A549 (cell line): ENCODE data around the gene DUSP7. TPM values are rescaled to one million over a fixed set of nuclear protein-coding genes. Genes with fewer than 3 reads are reported as not detected.
A peak's percentile ranks its signal among the peaks of the same experiment; 100 is the strongest.

Source experiments
- ATAC-seq, 2 experiments: fragments of 200-7000 bp in 1 of 2; fragments of >200 bp in 1 of 2; cut with Nextera tagmentation in 1 of 2; cut with Tn5 transposase in 1 of 2; 3 replicates each; pipeline versions ENCODE4 v1.8.0 to v1.9.1; 2018 to 2020; ENCODE audit warnings: mild to moderate bottlenecking in 1 of 2, moderate library complexity in 1 of 2
- CTCF ChIA-PET: fragments of 300-600 bp; sonication (Branson Sonifier 250); formaldehyde crosslinking; extraction: SDS; loops from one replicate; lab custom pipeline; 2021; ENCODE audit warnings: antibody characterized with exemption, inconsistent platforms; lab: Yijun Ruan, JAX
- POLR2A ChIA-PET: fragments of 350-600 bp; formaldehyde crosslinking; extraction: SDS; loops from one replicate; lab custom pipeline; 2021; ENCODE audit warnings: antibody characterized with exemption, inconsistent platforms; lab: Yijun Ruan, JAX
- DNase-seq, 2 experiments: peaks; one replicate each; pipeline versions ENCODE4 v3.0.0 to v3.0.0-alpha.2; 2011 to 2016; ENCODE audit warnings: low read depth in 1 of 2, low spot score in 1 of 2
- FAIRE-seq: peaks from 2 replicates; lab custom pipeline; 2011; peaks lifted over from hg19 to GRCh38; lab: Jason Lieb, UNC
- H3K27ac ChIP-seq, 2 experiments: fragments of >200 bp; sonication (Bioruptor Twin); formaldehyde crosslinking; 3 replicates each; pipeline ENCODE4 v1.5.1; 2016 to 2017
- H3K4me1 ChIP-seq: fragments of >200 bp; sonication (Bioruptor Twin); formaldehyde crosslinking; 3 replicates; pipeline ENCODE4 v1.6.1; 2016
- H3K4me2 ChIP-seq: fragments of >200 bp; sonication (Bioruptor Twin); formaldehyde crosslinking; 3 replicates; pipeline ENCODE4 v1.6.1; 2016
- H3K4me3 ChIP-seq: fragments of >200 bp; sonication (Bioruptor Twin); formaldehyde crosslinking; 3 replicates; pipeline ENCODE4 v1.5.1; 2016
- H3K9me3 ChIP-seq: fragments of >200 bp; sonication (Bioruptor Twin); formaldehyde crosslinking; 3 replicates; pipeline ENCODE4 v1.6.1; 2016
- BCL3 ChIP-seq: fragments of >200 bp; sonication (Bioruptor Twin); formaldehyde crosslinking; IDR thresholded peaks from 3 replicates; pipeline ENCODE4 v1.6.1; 2016
- E2F6 ChIP-seq: IDR thresholded peaks from 2 replicates; pipeline ENCODE4 v1.6.1; 2012; ENCODE audit warnings: low read depth, borderline replicate concordance
- EHF ChIP-seq: fragments of 250-450 bp; sonication (Bioruptor Pico); IDR thresholded peaks from 2 replicates; pipeline ENCODE4 v1.5.0; 2020; ENCODE audit warnings: mild to moderate bottlenecking
- ESRRA ChIP-seq: fragments of 150-350 bp; IDR thresholded peaks from 2 replicates; pipeline ENCODE4 v1.6.1; 2014; ENCODE audit warnings: mild to moderate bottlenecking, low read length, borderline replicate concordance
- FOSL2 ChIP-seq, 2 experiments: fragments of 450-650 bp in 1 of 2; fragments of >200 bp in 1 of 2; sonication (Bioruptor Twin) in 1 of 2; formaldehyde crosslinking; IDR thresholded peaks; 2 replicates each; pipeline versions ENCODE4 v1.5.0 to v1.6.1; 2016 to 2020; ENCODE audit warnings: mild to moderate bottlenecking in 1 of 2, moderate library complexity in 1 of 2
- FOXS1 ChIP-seq: fragments of 250-450 bp; sonication (Bioruptor Pico); IDR thresholded peaks from 2 replicates; pipeline ENCODE4 v1.5.0; 2020; ENCODE audit warnings: mild to moderate bottlenecking, moderate library complexity
- GATA3 ChIP-seq: IDR thresholded peaks from 2 replicates; pipeline ENCODE4 v1.6.1; 2012; ENCODE audit warnings: borderline replicate concordance
- HDAC2 ChIP-seq: fragments of 200-600 bp; sonication (generic); IDR thresholded peaks from 2 replicates; pipeline ENCODE4 v1.6.1; 2016
- HES2 ChIP-seq: fragments of >200 bp; sonication (Bioruptor Twin); formaldehyde crosslinking; IDR thresholded peaks from 2 replicates; pipeline ENCODE4 v1.6.1; 2016
- HOXA7 ChIP-seq: fragments of 250-450 bp; sonication (Bioruptor Pico); IDR thresholded peaks from 2 replicates; pipeline ENCODE4 v1.5.0; 2020; ENCODE audit warnings: mild to moderate bottlenecking, moderate library complexity
- KDM1A ChIP-seq: fragments of 200-600 bp; sonication (generic); IDR thresholded peaks from 2 replicates; pipeline ENCODE4 v1.6.1; 2016; ENCODE audit warnings: low read depth, mild to moderate bottlenecking
- KDM5A ChIP-seq: fragments of 200-600 bp; sonication (generic); IDR thresholded peaks from 2 replicates; pipeline ENCODE4 v1.6.1; 2016; ENCODE audit warnings: antibody characterized with exemption, mild to moderate bottlenecking
- MYC ChIP-seq: IDR thresholded peaks from 2 replicates; pipeline ENCODE4 v1.6.1; 2012; ENCODE audit warnings: mild to moderate bottlenecking, inconsistent platforms, low read length, improper control_type of control experiment, borderline replicate concordance
- PBX3 ChIP-seq: IDR thresholded peaks from 2 replicates; pipeline ENCODE4 v1.6.1; 2012
- RAD21 ChIP-seq, 2 experiments: fragments of >200 bp in 1 of 2; sonication (Bioruptor Twin) in 1 of 2; formaldehyde crosslinking in 1 of 2; IDR thresholded peaks in 1 of 2; conservative IDR thresholded peaks in 1 of 2; 2 replicates in 1 of 2; 3 replicates in 1 of 2; pipeline ENCODE4 v1.6.1; 2012 to 2018; ENCODE audit warnings: inconsistent platforms in 1 of 2
- SMC3 ChIP-seq: fragments of >200 bp; sonication (Bioruptor Twin); formaldehyde crosslinking; IDR thresholded peaks from 3 replicates; pipeline ENCODE4 v1.6.1; 2018; ENCODE audit warnings: inconsistent platforms
- TFCP2L1 ChIP-seq: fragments of 250-450 bp; sonication (Bioruptor Pico); IDR thresholded peaks from 2 replicates; pipeline ENCODE4 v1.5.0; 2021; ENCODE audit warnings: mild to moderate bottlenecking
- ZFP36 ChIP-seq: fragments of 450-650 bp; IDR thresholded peaks from 2 replicates; pipeline ENCODE4 v1.6.1; 2014; ENCODE audit warnings: borderline replicate concordance; ENCODE audit not compliant: partially characterized antibody
- ZNF302 ChIP-seq: fragments of 250-450 bp; sonication (Bioruptor Pico); IDR thresholded peaks from 2 replicates; pipeline ENCODE4 v1.9.0; 2021; ENCODE audit warnings: inconsistent platforms, mild to moderate bottlenecking, moderate library complexity
- ZSCAN20 ChIP-seq: fragments of 250-450 bp; sonication (Bioruptor Pico); IDR thresholded peaks from 2 replicates; pipeline ENCODE4 v1.8.0; 2022; ENCODE audit warnings: mild to moderate bottlenecking, moderate library complexity
- WGBS: methylation state at CpG from one replicate; pipeline ENCODE4 v1.1.6; 2017; ENCODE audit errors: missing lambda C conversion rate; 5-methylcytosine and 5-hydroxymethylcytosine counted together
- polyA plus RNA-seq, 4 experiments: library from polyadenylated mRNA; depleted of rRNA in 3 of 4; stranded (reverse); fragments of >200 nt; fragmentation: RNase III in 1 of 4; extraction: RNeasy Plus Mini Kit Qiagen cat#74134 plus additional on column Dnase treatment in 1 of 4; gene quantifications; 2 replicates in 3 of 4; 3 replicates in 1 of 4; pipeline ENCODE4 v1.2.3, GENCODE V29; 2011 to 2017

The DUSP7 gene
- polyA plus RNA-seq, 2 of the 4 experiments (the other 2 are of a cell fraction), result 4.4 to 4.8 TPM

GRCh38 chr3:52038227-52038626 lies 18.1 kb downstream of the DUSP7 start:
- H3K27ac ChIP-seq, result no peak overlapping the region; a peak in 1 of 6 replicates
- DNase-seq (no peak), FAIRE-seq (no peak), ATAC-seq (no peak)
- ChIA-PET POLR2A (no interaction called here), CTCF (interaction anchor here (1.0 to 2.6 kb wide), 3 partner anchors 14 to 47 kb away, joined by 3 to 11 read pairs (median 4); no protein-coding TSS in a partner anchor)
- H3K9me3 ChIP-seq, result no peaks in the 10 kb centered on the region
- 73% methylated on average over 5 of the region's 6 CpGs for WGBS
- H3K4me2 ChIP-seq, result no peak overlapping the region
- no peak for TF ChIP-seq HES2
- no peak for TF ChIP-seq TFCP2L1 (CRISPR knock-in tag)
- no peaks in the 10 kb centered on the region for H3K4me1 ChIP-seq
- H3K4me3 ChIP-seq, result no peak overlapping the region

- Histone ChIP-seq H3K4me3 (no peak overlapping the region), H3K4me2 (no peak overlapping the region), H3K9me3 (no peaks in the 10 kb centered on the region), H3K27ac (no peak overlapping the region), H3K4me1 (no peaks in the 10 kb centered on the region)
- no peak for FAIRE-seq
- ChIA-PET POLR2A (no interaction called here), CTCF (interaction anchor here (0.6 to 2.6 kb wide), 10 partner anchors 9 to 199 kb away, joined by 3 to 11 read pairs (median 4); no protein-coding TSS in a partner anchor)
- TF ChIP-seq E2F6 (no peak), KDM5A (no peak), SMC3 (no peak), FOSL2 (IDR thresholded peaks at IDR 0.05) (no peak), FOSL2 (CRISPR knock-in tag; IDR thresholded peaks at IDR 0.05) (no peak), RAD21 (conservative IDR thresholded peaks at IDR 0.05 in 1 of 2, IDR thresholded peaks at IDR 0.05 in 1 of 2) (no peak), ZFP36 (no peak), ESRRA (no peak), ZNF302 (CRISPR knock-in tag) (no peak)
- no peak for DNase-seq
- no peak for ATAC-seq
- 80% methylated on average over 1 of the region's 4 CpGs for WGBS
Measured at GRCh38 chr3:52037291-52037690, 19.1 kb downstream of the DUSP7 start.

- POLR2A ChIA-PET, result no interaction called here
- Histone ChIP-seq H3K4me2 (no peak overlapping the region), H3K9me3 (no peaks in the 10 kb centered on the region), H3K4me3 (no peak overlapping the region), H3K4me1 (no peaks in the 10 kb centered on the region), H3K27ac (no peak overlapping the region)
- FAIRE-seq, result no peak
- CTCF ChIA-PET, result interaction anchor here (0.6 to 2.6 kb wide), 9 partner anchors 11 to 243 kb away, joined by 3 to 11 read pairs (median 4); no protein-coding TSS in a partner anchor
- TF ChIP-seq RAD21 (conservative IDR thresholded peaks at IDR 0.05 in 1 of 2, IDR thresholded peaks at IDR 0.05 in 1 of 2) (0 out of 5 replicates have a peak, but pooled peaks of 1 of the 2 experiments have one; percentile 8), MYC (no peak), KDM1A (no peak), BCL3 (no peak)
- peak in 1 of 2 experiments; percentile 36; a peak in 1 of 6 replicates for ATAC-seq
- WGBS, result 67% methylated on average over 1 of the region's 5 CpGs
- no peak for DNase-seq
Measured at GRCh38 chr3:52036829-52037228, 19.5 kb downstream of the DUSP7 start.

GRCh38 chr3:52036222-52036694 lies 20.1 kb downstream of the DUSP7 start:
- ChIA-PET CTCF (interaction anchor here (0.6 to 2.6 kb wide), 8 partner anchors 11 to 244 kb away, joined by 3 to 11 read pairs (median 4); no protein-coding TSS in a partner anchor), POLR2A (no interaction called here)
- FAIRE-seq, result no peak
- Histone ChIP-seq H3K9me3 (no peaks in the 10 kb centered on the region), H3K4me1 (no peaks in the 10 kb centered on the region), H3K4me2 (no peak overlapping the region), H3K4me3 (no peak overlapping the region), H3K27ac (no peak overlapping the region)
- no peak for DNase-seq
- WGBS, result 100% methylated on average over 2 of the region's 5 CpGs
- no peak for ATAC-seq
- TF ChIP-seq PBX3 (no peak), E2F6 (no peak), HDAC2 (no peak), ZSCAN20 (CRISPR knock-in tag) (no peak), EHF (CRISPR knock-in tag) (no peak), FOXS1 (no peak), ZFP36 (no peak), HOXA7 (CRISPR knock-in tag) (no peak), GATA3 (no peak)
